Stimulated activated CD8-positive, alpha-beta memory T cell treated with anti-CD3 and anti-CD28 coated beads, Interleukin-15, amount 100 ng/mL, for 24 hours (primary cell): ENCODE results near the gene CDIP1.

Source experiments
- DNase-seq: peaks from one replicate; pipeline ENCODE4 v3.0.0-alpha.2; 2020; ENCODE audit warnings: low read depth

The CDIP1 gene

DNA sequence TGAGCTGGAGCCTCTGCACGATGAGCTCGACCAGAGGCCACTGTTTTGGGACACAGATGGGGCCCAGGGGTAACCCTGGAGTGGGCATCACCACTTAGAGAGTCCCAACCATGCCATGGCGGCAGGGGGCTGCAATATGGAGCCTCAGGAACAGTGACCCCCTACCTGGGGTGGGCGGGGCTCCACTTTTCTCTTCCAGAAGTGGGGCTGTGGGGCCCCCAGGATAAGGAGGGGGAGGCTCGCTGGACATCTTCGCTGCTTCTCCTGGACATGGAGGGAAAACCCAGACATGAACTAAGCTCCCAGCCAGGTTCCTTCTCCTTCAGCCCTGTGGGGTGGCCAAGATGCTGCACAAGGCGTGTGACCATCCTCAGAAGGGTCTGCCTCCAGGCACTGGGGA, 24.7 kb downstream of the CDIP1 start:
- DNase-seq, result no peak

DNA sequence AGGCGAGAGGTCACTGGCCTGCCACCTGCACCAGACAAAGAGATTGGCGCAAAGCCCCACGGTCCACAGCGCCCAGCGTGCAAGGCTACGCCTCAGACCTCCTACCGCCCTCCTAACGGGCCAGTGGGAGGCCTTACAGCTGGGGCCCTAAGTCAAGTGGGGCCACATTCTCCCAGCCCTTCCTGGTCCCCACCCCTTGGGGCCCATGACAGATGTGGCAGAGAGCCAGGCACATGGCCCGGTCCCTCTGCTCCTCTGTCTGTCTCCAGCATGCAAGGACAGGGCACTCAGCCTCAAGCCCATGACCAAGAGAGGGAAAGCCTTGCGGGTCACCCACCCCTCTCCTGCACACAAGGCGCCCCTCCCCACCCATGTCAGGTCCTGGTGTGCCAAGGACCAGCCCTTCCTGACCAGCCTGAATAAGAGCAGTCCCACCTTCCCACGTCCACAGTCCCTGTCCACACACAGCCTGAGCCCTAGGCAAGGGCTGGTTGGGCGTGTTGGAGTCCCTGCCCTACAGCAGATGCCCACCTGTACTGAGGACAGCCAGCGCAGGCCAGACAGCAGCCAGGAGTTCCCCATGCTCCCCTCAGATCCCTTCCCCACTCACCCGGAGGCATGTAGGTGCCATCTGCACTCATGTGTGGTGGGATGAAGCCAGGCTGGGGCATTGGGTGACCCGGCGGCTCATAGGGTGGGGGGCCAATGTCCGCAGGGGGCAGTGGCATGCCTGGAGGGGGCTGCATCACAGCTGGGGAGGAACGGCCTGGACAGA, 25.3 kb downstream of the CDIP1 start:
- DNase-seq, result no peak

DNA sequence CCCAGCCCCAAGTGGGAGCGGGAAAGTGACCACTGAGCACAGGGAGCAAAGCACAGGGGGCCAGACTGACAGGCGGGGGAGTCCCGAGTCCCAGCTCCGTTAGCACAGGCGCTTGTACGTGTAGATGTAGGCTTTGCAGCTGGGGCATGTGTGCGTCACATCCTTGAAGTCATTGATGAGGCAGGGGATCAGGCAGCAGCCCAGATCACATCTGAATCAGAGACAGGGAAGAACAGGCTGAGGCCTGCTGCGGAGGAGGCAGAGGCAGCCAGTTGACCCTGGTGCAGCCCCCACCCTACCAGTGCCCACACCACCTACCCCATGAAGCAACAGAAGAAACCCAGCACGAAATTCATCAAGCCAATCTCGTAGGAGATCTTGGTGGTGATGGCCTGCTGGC, 26.1 kb downstream of the CDIP1 start:
- no peak for DNase-seq

DNA sequence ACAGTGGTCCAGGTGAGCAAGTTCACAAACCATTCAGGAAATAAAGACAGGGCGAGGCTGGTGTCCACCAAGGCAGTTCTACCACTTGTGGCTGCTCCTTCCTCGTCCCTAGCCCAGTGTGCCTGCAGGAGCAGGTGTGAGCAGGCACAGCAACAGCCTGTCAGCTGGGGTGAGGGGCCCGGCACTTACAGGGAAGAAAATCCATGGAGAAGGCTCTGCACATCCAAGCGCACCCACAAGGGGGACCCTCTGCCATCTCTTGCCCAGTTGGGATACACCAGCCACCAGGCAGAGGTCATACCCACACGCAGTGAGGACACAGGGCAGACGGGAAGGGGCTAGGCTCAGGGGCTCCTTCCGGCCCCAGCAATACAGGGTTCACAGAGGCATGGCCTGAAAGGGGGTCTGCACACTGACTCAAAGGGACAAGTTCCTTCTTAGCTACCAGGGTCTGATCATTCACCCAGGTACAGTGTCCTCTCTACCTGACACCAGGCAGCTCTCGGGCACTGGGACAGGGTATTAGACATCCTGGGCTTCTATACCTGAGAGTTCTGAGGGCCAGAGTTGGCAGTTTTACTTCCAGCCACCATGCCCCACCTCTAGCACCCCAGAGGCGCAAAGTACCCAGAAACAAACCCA, 27.0 kb downstream of the CDIP1 start:
- DNase-seq, result no peak

DNA sequence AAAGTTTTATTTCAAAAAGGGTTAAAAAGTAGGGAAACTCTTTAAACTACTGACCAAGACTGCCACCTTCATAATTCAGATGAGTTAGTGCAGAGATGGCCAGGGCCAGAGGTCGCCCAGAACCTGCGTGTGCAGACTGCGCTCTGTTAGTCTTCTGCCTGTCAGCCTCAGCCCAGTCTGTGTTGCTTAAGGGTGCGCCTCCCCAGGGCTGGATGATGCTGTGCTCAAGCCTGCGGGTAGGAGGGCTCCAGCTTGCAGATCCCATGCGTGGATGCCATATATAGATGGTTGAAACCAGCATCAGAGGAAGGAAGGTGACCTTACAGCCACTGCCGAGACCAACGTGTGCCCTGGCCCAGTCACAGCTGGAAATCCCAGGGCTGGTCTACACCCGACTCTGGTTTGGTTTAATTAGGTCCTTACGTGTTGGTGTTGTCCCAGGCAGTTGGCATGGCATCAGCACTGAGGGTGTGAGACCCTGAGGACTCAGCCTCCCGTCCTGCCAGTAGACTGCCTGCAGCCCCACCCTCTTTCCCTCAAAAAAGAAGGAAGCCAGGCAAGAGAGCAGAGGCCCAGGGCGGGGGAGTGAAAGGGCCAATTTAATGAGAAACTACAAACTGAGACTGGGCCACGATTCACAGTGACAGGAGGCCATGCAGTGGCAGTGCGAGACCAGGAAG, 27.7 kb downstream of the CDIP1 start:
- DNase-seq, result no peak

DNA sequence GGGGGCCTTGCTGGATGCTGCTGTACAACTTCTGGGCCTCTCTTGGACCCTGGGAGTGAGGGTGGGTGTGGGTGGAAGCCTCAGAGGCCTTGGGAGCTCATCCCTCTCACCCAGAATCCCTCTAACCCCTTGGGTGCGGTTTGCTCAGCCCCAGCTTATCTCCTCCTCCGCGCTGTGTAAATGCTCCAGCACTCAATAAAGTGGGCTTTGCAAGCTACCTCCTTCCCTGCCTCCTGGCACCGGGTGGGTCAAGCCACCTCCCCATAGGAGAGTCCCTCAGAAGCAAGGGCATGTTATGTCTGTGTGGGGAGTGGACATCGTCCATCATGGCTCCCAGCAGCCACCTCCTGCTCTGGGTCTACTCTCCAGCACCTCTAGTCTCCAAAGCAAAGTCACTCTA, 28.4 kb downstream of the CDIP1 start:
- no peak for DNase-seq

DNA sequence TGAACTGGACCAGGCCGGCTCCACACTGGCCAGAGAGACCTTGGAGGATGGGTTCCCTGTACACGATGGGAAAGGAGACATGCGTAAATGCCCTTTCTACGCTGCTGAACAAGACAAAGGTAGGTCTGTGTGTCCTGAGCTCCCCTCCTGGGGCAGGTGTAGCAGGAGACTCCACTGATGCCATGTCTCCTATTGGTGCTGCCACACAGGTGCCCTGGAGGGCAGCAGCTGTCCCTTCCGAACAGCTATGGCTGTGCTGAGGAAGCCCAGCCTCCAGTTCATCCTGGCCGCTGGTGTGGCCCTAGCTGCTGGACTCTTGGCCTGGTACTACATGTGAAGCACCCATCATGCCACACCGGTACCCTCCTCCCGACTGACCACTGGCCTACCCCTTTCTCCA, 29.2 kb downstream of the CDIP1 start:
- DNase-seq, result no peak

DNA sequence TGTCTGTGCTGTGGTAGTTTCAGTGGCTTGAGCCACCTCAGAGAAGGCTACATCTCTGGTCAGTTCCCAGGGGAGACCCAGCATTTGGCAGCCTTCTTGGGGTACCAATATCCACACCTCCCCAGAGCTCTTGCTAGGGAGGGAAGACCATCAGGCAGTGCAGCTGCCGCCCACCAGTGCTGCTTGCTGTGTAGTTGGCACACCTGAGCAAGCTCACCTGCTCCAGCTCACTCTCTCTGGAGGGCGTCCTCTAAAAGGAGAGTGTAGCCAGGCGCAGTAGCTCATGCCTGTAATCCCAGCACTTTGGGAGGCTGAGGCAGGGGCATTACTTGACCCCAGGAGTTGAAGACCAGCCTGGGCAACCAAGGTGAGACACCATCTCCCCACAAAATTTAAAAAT, 29.8 kb downstream of the CDIP1 start:
- no peak for DNase-seq

DNA sequence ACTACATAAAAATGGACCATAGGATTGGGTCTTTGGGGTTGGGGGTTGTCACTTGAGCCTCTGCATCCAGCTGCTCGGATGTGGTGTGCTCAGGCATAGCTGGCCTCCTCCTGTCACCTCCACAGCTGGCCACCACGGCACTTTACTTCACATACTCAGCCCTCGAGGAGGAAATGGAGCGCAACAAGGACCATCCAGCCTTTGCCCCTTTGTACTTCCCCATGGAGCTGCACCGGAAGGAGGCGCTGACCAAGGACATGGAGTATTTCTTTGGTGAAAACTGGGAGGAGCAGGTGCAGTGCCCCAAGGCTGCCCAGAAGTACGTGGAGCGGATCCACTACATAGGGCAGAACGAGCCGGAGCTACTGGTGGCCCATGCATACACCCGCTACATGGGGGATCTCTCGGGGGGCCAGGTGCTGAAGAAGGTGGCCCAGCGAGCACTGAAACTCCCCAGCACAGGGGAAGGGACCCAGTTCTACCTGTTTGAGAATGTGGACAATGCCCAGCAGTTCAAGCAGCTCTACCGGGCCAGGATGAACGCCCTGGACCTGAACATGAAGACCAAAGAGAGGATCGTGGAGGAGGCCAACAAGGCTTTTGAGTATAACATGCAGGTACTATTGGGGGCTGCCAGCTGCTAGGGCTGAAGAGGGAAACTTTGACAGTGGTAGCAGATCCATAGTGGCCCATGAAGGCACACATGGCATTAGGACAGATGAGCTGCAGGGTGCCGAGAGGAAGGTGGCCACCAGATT, 30.8 kb downstream of the CDIP1 start:
- no peak for DNase-seq

DNA sequence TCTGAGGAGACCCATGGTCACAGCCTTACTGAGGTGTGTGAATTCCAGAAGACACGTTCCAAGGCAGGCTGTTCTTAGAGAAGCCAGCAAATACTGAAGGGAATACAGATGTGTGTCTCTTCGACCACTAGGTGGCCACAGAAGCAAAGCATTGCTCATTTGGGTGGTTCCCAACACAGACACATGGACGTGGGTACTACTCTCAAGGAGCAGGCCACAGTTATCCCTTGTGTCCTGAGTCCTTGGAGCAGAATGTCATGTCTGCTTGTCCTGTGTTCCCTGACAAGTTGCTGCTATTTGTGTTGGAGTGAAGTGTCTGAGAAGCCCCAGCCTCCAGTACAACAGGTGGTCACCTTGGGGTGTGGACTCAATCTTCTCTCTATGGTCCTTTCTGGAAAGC, 32.1 kb downstream of the CDIP1 start:
- DNase-seq, result no peak

DNA sequence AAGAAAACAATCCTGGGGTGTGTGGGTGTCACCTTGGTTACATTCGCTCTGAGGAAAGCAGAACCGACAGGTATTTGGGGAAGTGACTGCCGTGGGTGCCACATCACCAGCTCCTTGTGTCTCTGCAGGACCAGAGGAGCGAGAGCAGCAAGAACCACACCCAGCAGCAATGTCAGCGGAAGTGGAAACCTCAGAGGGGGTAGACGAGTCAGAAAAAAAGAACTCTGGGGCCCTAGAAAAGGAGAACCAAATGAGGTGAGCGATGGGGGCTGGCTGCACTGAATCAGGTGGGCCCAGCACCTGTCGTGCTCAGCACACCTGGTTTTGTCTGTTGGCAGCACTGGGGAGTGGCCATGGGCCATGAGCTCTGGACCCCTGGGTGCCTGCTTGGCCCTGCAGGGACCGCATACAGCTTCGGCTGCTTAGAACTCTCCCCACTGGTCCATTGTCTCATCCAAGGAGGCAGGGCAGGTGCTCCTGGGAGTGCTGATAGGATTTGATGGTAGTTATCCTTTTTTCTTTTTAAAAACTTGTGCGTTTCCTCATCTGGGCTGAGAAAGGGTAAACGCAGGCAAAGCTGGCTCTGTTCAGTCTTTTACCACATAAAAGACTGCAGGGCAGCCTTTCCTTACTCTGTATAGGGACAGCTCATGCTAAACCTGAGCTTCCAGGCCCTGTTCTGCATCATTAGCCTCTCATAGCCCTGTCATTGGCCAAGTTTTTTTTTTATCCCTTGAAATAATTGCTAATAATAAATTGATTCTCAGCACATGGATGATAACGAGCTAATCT, 33.0 kb downstream of the CDIP1 start:
- DNase-seq, result no peak

DNA sequence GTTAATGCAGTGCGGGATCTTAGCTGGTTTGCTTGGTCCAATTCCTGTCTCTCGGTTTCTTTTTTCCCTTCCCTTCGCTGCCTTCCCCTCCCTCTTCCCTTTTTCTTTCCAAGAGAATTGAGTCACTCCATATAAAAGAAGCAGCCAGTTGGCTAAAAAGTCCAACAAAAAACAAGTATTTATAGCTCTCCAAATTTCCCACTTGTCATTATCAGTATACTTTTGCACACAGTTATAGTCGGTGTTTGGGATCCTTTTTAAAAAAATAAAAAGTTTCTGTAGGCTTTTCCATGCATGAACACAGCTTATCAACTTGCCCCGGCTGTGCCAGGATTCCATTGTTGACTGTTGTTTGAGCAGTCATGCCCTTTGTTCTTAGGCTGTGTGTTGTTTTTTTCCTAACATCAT, 37.5 kb downstream of the CDIP1 start:
- DNase-seq, result no peak

DNA sequence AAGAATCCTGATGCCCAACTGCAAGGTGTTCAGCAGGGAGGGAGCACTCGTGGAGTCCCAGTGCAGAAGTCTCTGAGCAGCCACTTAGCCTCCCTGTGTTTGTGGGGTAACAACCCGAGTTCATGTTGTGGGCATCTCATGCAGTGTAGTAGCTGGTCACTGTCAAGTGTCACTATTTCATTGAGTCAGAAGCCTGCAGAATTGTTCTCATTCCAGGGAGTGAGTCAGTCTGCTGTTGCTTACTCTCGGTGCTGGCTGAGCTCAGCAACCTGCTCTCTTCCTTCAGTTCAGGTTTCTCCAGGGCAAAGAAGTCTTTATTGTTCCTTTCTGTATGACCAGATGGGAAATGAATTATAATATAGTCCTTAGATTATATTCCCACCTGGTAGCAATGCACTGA, 38.3 kb downstream of the CDIP1 start:
- DNase-seq, result no peak

DNA sequence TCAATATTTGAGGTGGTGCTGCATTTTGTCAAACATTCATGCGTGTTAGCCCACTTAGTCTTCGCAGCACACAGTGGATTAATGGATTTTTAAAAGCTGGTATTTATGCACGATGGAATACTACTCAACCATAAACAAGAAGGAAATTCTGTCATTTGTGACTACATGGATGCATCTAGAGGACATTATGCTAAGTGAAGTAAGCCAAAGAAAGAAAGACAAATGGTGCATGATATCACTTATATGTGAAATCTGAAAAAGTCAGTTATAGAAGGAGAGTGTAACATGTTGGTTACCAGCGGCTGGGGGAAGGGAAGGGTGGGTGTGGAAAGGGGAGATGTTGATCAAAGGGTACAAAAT, 39.4 kb downstream of the CDIP1 start:
- DNase-seq, result no peak

DNA sequence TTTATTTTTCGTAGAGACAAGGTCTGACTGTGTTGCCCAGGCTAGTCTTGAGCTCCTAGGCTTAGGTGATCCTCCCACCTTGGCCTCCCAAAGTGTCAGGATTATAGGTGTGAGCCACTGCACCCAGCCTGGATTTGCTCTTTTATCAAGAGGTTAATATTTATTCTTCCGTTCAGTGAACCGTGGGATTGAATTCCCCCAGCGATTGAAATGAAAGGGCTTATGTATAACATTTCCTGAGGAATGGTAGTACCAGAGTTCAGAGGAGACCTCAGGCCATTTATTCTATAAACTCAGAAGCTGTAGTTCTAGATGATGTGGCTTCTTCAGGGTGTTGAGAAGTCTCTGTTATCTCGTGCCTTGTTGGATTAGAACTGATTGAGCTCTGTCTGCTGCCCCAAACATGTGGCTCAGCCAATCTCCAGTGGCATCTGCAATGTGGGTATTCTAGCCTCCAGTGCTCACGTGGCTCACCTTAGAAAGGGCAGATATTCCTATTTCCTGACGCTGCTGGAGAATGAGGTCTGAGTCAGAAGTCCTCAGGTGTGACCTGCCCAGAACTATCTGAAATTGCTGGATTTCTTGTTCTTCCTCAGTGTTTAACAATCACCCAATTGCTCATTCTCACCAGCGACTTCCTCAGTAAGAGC, 39.9 kb downstream of the CDIP1 start:
- DNase-seq, result no peak

DNA sequence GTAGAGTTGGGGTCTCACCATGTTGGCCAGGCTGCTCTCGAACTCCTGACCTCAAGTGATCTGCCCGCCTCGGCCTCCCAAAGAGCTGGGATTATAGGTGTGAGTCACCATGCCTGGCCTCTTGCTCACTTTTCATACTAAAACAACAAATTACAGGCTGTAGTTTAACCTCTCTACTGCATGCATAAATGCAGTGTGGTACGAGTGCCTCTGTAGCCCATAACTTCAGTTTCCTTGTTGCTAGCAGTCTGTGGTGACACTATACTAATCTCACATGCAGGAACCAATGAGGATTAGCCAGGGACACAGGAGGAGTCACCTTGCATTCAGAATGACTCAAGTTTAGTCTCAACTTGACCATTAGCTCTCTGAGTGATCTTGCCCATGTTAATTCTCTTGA, 42.3 kb downstream of the CDIP1 start:
- no peak for DNase-seq

DNA sequence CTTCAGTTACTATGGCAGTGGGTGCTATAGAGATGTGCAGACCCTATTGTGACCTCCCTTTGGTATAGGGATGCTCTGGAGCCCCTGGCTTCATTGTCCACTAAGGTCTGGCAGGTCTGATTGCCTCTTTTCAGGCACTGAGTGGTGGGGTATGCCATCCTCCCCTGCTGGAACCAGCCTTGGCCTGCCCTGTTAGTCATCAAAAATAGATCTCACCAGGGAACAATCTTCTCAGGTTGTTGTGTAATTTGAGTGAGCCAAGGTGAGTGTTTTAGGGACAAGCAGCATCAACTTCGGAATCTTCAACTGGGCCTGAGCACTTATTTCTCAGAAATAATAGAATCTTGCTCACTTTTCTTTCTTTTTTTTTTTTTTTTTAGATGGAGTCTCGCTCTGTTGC, 42.8 kb downstream of the CDIP1 start:
- DNase-seq, result no peak

DNA sequence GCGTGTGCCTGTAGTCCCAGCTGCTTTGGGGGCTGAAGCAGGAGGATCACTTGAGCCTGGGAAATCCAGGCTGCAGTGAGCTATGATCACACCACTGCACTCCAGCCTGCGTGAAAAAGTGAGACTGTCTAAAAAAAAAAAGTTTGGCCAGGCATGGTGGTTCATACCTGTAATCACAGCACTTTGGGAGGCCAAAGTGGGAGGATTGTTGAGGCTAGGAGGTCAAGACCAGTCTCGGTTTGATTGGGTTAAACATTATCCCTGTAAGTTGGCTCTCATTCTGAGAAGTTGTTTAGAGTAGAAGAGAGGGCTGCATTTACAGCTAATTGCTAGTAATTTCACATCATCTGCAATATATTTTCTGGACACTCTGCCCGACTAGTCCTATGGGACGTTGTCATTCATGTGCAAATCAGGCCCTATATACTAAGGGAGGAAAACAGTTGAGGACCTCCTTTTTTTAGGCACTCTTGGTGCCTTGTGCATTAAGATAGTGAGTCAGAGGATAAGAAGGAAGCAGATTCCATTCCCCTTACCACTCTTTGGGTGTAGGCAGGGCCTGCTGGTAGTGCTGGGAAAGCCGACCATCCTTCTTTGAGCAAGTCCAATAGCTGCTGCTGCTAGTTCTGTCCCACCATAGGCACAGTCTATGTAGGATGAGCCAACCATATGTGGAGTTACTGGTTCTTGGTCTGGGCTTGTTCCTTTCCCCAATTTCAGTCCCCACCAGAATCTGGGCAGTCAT, 43.7 kb downstream of the CDIP1 start:
- DNase-seq, result no peak

DNA sequence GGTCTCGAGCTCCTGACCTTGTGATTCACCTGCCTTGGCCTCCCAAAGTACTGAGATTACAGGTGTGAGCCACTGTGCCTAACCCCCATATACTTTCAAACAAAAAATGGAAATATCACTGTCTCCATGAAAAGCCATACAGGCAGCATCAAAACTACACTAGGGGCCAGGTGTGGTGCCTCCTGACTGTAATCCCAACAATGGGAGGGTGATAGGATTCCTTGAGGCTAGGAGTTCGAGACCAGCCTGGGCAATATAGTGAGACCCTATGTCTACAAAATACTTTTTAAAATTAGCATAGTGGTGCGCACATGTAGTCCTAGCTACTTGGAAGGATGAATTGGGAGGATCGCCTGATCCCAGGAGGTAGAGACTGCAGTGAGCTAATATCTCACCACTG, 46.7 kb downstream of the CDIP1 start:
- DNase-seq, result no peak

DNA sequence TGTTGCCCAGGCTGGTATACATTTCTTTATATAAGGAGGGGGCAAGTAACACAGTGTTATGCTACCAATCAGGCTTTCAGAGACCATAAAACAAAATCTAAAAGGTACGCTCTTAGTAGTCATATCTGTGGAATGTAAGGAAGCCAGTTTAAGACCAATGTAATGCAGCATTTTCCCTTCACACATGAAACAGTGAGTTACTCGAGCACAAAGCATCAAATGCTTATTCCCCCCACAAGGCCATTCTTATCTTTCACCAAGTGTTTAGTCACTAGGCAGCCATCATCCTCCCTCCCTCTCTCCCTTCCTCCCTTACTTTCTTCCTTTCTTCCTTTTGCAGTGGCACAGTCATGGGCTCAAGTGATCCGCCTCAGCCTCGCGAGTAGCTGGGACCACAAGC, 49.5 kb downstream of the CDIP1 start:
- no peak for DNase-seq

DNA sequence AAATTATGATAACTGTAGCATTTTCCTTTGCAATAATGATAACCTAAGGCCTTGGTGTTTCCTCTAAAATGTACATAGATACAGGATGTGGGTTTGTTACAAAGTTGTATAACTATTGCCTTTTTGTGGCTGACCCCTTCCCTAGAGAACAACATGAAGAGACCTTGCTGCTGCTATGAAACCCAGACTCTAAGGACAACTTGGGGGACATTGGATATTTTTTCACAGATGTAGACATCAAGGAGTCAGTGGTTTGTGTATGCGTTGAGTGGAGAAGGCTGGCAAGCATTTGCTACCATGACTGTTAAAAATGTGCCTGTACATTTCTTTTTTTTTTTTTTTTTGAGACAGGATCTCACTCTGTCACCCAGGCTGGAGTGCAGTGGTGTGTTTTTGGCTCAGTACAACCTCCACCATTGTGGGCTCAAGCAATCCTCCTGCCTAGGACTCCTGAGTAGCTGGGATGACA, 50.0 kb downstream of the CDIP1 start:
- no peak for DNase-seq
